Bronchial smooth muscle cell (primary cell): ENCODE results near the gene CCAR1. TPM values are rescaled to one million over a fixed set of nuclear protein-coding genes. Genes with fewer than 3 reads are reported as not detected.

Experiments used
- total RNA-seq: library from RNA; depleted of rRNA; stranded (reverse); fragments of >200 nt; gene quantifications from 2 replicates; pipeline ENCODE4 v1.2.1, GENCODE V29; 2014

The CCAR1 gene, protein sequence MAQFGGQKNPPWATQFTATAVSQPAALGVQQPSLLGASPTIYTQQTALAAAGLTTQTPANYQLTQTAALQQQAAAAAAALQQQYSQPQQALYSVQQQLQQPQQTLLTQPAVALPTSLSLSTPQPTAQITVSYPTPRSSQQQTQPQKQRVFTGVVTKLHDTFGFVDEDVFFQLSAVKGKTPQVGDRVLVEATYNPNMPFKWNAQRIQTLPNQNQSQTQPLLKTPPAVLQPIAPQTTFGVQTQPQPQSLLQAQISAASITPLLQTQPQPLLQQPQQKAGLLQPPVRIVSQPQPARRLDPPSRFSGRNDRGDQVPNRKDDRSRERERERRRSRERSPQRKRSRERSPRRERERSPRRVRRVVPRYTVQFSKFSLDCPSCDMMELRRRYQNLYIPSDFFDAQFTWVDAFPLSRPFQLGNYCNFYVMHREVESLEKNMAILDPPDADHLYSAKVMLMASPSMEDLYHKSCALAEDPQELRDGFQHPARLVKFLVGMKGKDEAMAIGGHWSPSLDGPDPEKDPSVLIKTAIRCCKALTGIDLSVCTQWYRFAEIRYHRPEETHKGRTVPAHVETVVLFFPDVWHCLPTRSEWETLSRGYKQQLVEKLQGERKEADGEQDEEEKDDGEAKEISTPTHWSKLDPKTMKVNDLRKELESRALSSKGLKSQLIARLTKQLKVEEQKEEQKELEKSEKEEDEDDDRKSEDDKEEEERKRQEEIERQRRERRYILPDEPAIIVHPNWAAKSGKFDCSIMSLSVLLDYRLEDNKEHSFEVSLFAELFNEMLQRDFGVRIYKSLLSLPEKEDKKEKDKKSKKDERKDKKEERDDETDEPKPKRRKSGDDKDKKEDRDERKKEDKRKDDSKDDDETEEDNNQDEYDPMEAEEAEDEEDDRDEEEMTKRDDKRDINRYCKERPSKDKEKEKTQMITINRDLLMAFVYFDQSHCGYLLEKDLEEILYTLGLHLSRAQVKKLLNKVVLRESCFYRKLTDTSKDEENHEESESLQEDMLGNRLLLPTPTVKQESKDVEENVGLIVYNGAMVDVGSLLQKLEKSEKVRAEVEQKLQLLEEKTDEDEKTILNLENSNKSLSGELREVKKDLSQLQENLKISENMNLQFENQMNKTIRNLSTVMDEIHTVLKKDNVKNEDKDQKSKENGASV
- 16.9 and 17.5 TPM in 2 replicates for total RNA-seq

DNA sequence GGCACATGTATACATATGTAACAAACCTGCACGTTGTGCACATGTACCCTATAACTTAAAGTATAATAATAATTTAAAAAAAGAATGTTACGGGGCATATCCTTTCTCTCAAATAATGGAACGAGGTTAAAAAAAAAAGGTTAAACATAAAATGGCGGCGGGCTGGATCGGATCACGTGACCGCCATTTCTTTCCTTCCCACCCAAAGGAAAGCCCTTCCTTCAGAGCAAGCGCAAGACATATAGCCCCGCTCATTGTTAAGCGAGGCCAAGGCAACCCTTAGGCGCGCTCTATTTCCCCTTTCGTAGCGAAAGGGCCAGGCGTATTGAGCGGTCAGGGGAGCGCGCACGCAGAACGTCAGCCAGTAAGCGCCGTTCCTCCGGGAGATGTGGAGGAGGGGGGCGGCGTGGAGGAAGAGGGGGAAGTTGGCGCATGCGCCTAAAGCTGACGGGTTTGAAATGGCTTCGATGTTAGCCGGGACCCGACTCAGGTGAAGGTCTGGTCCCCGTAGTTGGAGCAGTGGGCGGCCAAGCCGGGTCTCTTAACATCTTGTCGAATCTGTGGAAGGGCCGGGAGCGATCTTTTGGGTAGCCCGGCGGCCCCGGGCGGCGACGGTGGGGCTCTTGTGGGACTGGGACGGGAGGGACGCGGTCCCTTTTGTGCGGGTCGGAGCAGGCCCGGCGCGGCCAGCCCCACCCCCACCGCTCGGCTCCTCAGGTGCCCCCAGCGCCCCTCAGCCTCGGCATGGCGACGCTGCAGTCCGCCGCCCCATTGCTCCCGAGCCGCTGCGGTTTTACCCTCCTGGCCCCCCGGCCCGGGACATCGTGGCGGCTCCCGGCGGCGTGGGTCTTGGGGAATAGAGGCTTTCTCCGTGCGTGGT, at the start of gene CCAR1:
CCAR1 (plus strand) TSS at position 447 of the 880 bp plus-strand sequence. CDS start 1,266 bp downstream, outside the sequence.

GRCh38 chr10:68826764-68827591, 105.9 kb downstream of the CCAR1 start, which contains the start of gene STOX1:
Gene STOX1 (plus strand): TSS chr10:68827531. CDS start chr10:68827624, 93 bp downstream.

Other genes starting within 250 kb of the CCAR1 start
- gene DNA2, start 249.3 kb upstream of the CCAR1 start, total RNA-seq = 4.9 and 6.7 TPM in 2 replicates
- 22.2 and 66.4 TPM in 2 replicates for gene SLC25A16, start 193.7 kb upstream of the CCAR1 start, total RNA-seq
- gene TET1, start 160.9 kb upstream of the CCAR1 start, total RNA-seq = 1.9 and 3.0 TPM in 2 replicates
- gene STOX1, start 106.3 kb downstream of the CCAR1 start, total RNA-seq = not detected in 2 replicates
- gene DDX50, start 180.1 kb downstream of the CCAR1 start, total RNA-seq = 62.6 and 79.0 TPM in 2 replicates
- gene DDX21, start 234.9 kb downstream of the CCAR1 start, total RNA-seq = 17.9 and 24.3 TPM in 2 replicates